Ishikawa (cell line): ENCODE measurements around the gene PCSK4.

Source experiments
- CEBPB ChIP-seq: IDR thresholded peaks from 2 replicates; pipeline ENCODE4 v1.6.1; 2012
- CREB1 ChIP-seq: IDR thresholded peaks from 2 replicates; pipeline ENCODE4 v1.6.1; 2012; ENCODE audit warnings: low read depth
- EGR1 ChIP-seq: IDR thresholded peaks from 2 replicates; pipeline ENCODE4 v1.6.1; 2012
- MAX ChIP-seq: IDR thresholded peaks from 2 replicates; pipeline ENCODE4 v1.6.1; 2012
- RAD21 ChIP-seq: IDR thresholded peaks from 2 replicates; pipeline ENCODE4 v1.6.1; 2012; ENCODE audit warnings: low read depth
- REST ChIP-seq: IDR thresholded peaks from 2 replicates; pipeline ENCODE4 v1.6.1; 2012; ENCODE audit warnings: low read depth, mild to moderate bottlenecking
- TEAD4 ChIP-seq: IDR thresholded peaks from 2 replicates; pipeline ENCODE4 v1.6.1; 2012

GRCh38 chr19:1482361-1483130, 7.6 kb downstream of the PCSK4 start:
- no peak for TF ChIP-seq EGR1
- no peak for TF ChIP-seq CEBPB
- peak; percentile 25; the same call in 1 of the 2 replicates for TF ChIP-seq REST
- no peak for TF ChIP-seq TEAD4
- no peak for TF ChIP-seq CREB1
- TF ChIP-seq MAX, result no peak
- no peak for TF ChIP-seq RAD21
